ENCODE results near the gene CFAP77.
"Not testable (repeated sequence)": the region's sequence is repeated elsewhere in the genome, so short reads cannot be mapped to it uniquely, and the experiment has no call there.

The CFAP77 gene

GRCh38 chr9:132559711-132560110 lies 149.7 kb downstream of the CFAP77 start (continued):
- TF ChIP-seq ZNF565 (CRISPR knock-in tag; conservative IDR thresholded peaks at IDR 0.05; ENCODE audit: low read depth): no peak
- TF ChIP-seq GLIS3 (CRISPR knock-in tag; IDR thresholded peaks at IDR 0.05): no peak
- no peak for TF ChIP-seq TOX (CRISPR knock-in tag; IDR thresholded peaks at IDR 0.05; ENCODE audit: borderline replicate concordance)
- TF ChIP-seq CREB5 (CRISPR knock-in tag; IDR thresholded peaks at IDR 0.05; ENCODE audit: low read depth): no peak
- TF ChIP-seq ZFP3 (CRISPR knock-in tag; IDR thresholded peaks at IDR 0.05): no peak

GRCh38 chr9:132560616-132561202 lies 150.7 kb downstream of the CFAP77 start:
- no peak for ATAC-seq
- TF ChIP-seq ARNTL (CRISPR knock-in tag; IDR thresholded peaks at IDR 0.05; ENCODE audit: borderline replicate concordance, low read depth) (no peak), ESRRG (CRISPR knock-in tag; IDR thresholded peaks at IDR 0.05) (no peak), ZC3H10 (CRISPR knock-in tag; IDR thresholded peaks at IDR 0.05) (no peak), ZFP30 (CRISPR knock-in tag; IDR thresholded peaks at IDR 0.05) (no peak), POU6F1 (CRISPR knock-in tag; IDR thresholded peaks at IDR 0.05; ENCODE audit: borderline replicate concordance, low read depth) (no peak), TCF4 (CRISPR knock-in tag; IDR thresholded peaks at IDR 0.05; ENCODE audit: borderline replicate concordance) (no peak), CSDC2 (CRISPR knock-in tag; IDR thresholded peaks at IDR 0.05) (no peak)

GRCh38 chr9:132562306-132562573 lies 152.2 kb downstream of the CFAP77 start:
- no peak for ATAC-seq
- TF ChIP-seq BACH2 (CRISPR knock-in tag; IDR thresholded peaks at IDR 0.05; ENCODE audit: borderline replicate concordance) (no peak), TSHZ2 (CRISPR knock-in tag; IDR thresholded peaks at IDR 0.05) (no peak), ARNTL (CRISPR knock-in tag; IDR thresholded peaks at IDR 0.05; ENCODE audit: borderline replicate concordance, low read depth) (no peak)

GRCh38 chr9:132564526-132564925 lies 154.5 kb downstream of the CFAP77 start:
- TF ChIP-seq GLIS3 (CRISPR knock-in tag; IDR thresholded peaks at IDR 0.05): no peak
- TF ChIP-seq CSRNP3 (CRISPR knock-in tag; IDR thresholded peaks at IDR 0.05): no peak
- no peak for TF ChIP-seq RARB (CRISPR knock-in tag; IDR thresholded peaks at IDR 0.05)
- TF ChIP-seq SNAI2 (CRISPR knock-in tag; IDR thresholded peaks at IDR 0.05): no peak
- no peak for TF ChIP-seq TSHZ2 (CRISPR knock-in tag; IDR thresholded peaks at IDR 0.05)
- no peak for TF ChIP-seq TCF4 (CRISPR knock-in tag; IDR thresholded peaks at IDR 0.05; ENCODE audit: borderline replicate concordance)
- TF ChIP-seq CSDC2 (CRISPR knock-in tag; IDR thresholded peaks at IDR 0.05): no peak
- no peak for TF ChIP-seq BACH2 (CRISPR knock-in tag; IDR thresholded peaks at IDR 0.05; ENCODE audit: borderline replicate concordance)
- TF ChIP-seq ZFP3 (CRISPR knock-in tag; IDR thresholded peaks at IDR 0.05): no peak
- TF ChIP-seq PPARA (CRISPR knock-in tag; IDR thresholded peaks at IDR 0.05; ENCODE audit: borderline replicate concordance): no peak
- TF ChIP-seq TOX (CRISPR knock-in tag; IDR thresholded peaks at IDR 0.05; ENCODE audit: borderline replicate concordance): no peak
- no peak for TF ChIP-seq ESRRG (CRISPR knock-in tag; IDR thresholded peaks at IDR 0.05)
- no peak for ATAC-seq

GRCh38 chr9:132568787-132569186 lies 158.8 kb downstream of the CFAP77 start:
- ATAC-seq: not testable (repeated sequence)

All from SK-N-SH treated with all-trans-retinoic acid at 6 μM for 48 hours (cell line).